Psoas muscle (tissue), 8 donors: ENCODE measurements around the gene TIPARP. TPM values are rescaled to one million over a fixed set of nuclear protein-coding genes. Genes with fewer than 3 reads are reported as not detected.

Experiments used
- ATAC-seq, 4 donors: fragments of 200-7000 bp; cut with Tn5 transposase; one replicate each; pipeline ENCODE4 v1.9.1; 2020; ENCODE audit warnings: moderate library complexity in 3 of 4, mild to moderate bottlenecking in 2 of 4
- DNase-seq, 2 donors: peaks; one replicate each; pipeline ENCODE4 v3.0.0-alpha.2; 2020
- H3K27ac ChIP-seq: fragments of 200-600 bp; one replicate; pipeline ENCODE4 v1.8.0; 2022
- H3K27me3 ChIP-seq, 3 donors: fragments of 200-600 bp in 1 of 3; one replicate each; pipeline versions ENCODE4 v1.6.1 to v1.8.0; 2013 to 2022; ENCODE audit warnings: low read length in 2 of 3, mild to moderate bottlenecking in 2 of 3, moderate library complexity in 1 of 3; ENCODE audit not compliant: insufficient read depth in 3 of 3
- H3K36me3 ChIP-seq, 2 donors: fragments of 200-600 bp in 1 of 2; one replicate each; pipeline versions ENCODE4 v1.6.1 to v1.8.0; 2013 to 2022; ENCODE audit warnings: low read depth in 1 of 2, mild to moderate bottlenecking in 1 of 2, moderate library complexity in 1 of 2; ENCODE audit not compliant: insufficient read depth in 1 of 2
- H3K4me1 ChIP-seq: fragments of 200-600 bp; one replicate; pipeline ENCODE4 v1.8.0; 2022
- H3K4me3 ChIP-seq: fragments of 200-600 bp; one replicate; pipeline ENCODE4 v1.8.0; 2022; ENCODE audit warnings: mild to moderate bottlenecking
- H3K9me3 ChIP-seq: fragments of 200-600 bp; one replicate; pipeline ENCODE4 v1.8.0; 2022
- CTCF ChIP-seq: fragments of 200-600 bp; IDR thresholded peaks from one replicate; pipeline ENCODE4 v1.8.0; 2022; ENCODE audit warnings: antibody characterized with exemption
- WGBS, 3 donors: extraction: QIAGEN DNeasy Blood & Tissue Kit; methylation state at CpG; one replicate each; pipeline versions ENCODE4 v1.1.6 to v1.1.7; 2013; 5-methylcytosine and 5-hydroxymethylcytosine counted together
- intact Hi-C, 2 donors: fragments of 100-400 bp; cut with DNase I; formaldehyde crosslinking; loops; one replicate each; pipeline versions ENCODE4 v1.11.0 to v1.14.2; 2022
- polyA plus RNA-seq, 3 donors: library from polyadenylated mRNA; stranded (reverse); fragments of 200-250 nt; gene quantifications; one replicate each; pipeline ENCODE4 v1.2.3, GENCODE V29; 2013
- total RNA-seq, 4 donors: library from RNA; stranded (reverse); fragmentation: NEBNext Ultra II Directional in 2 of 4; extraction: Animal tissue kit (Norgen Biotek cat#: 25700) in 2 of 4; gene quantifications; one replicate each; pipeline versions ENCODE4 v1.2.1 to v1.2.4, GENCODE V29; 2021 to 2023
- donor health status: healthy with polysubstance abuse.
- donor health status: DM: no; HTN: no; CAD: no; lungs with moderate emphysema.
- donor health status: Bipolar disorder and iron deficiency.
- donor health status: healthy.
- donor health status: DM: yes; HTN: yes; CAD: no.
- donor health status: DM: no; HTN: no; CAD: no.
- donor health status: DM: no; HTN: no; CAD: no.
- donor health status: DM: yes; HTN: yes; CAD: no.

Gene TIPARP
- total and polyA plus RNA-seq, 7 donors: 9.4 to 22.3 (median 15.0) TPM

DNA sequence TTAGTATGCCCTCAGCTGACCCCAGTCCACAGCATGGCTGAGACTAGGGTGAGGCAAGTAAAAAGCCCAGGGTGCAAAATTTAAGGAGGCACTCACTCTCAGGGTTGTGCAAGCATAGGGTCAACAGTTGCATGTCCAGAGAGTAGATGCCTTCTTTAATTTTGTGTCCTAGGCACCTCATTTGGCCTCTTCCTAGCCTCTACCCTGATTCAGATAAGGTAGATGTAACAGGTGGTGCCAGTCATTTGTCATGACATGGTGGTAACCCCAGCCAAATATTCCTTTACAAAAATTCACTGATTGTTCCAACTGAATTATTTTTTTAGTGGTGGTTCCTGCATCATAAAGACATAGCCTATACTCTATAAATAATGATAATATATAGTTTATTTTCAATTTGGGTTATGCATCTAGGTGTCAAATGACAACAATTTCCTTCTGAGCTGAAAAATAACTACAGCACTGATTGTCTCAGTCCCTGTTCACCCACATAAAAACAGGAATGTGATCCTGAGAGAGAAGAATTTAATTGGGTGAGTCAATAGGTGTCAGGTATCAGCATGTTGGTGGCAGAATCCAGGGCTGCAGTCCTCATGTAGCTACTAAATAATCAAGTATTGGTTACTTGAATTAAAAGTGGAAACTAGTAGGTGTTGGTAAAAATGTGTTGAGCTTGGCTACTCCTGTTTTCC is 44.2 kb upstream of the TIPARP start:
- peak overlapping the region; percentile 69 for H3K27ac ChIP-seq
- peak; percentile 52 to 77 (median 66) for ATAC-seq
- no peaks in the 10 kb centered on the region for H3K27me3 ChIP-seq
- no peak for DNase-seq
- H3K36me3 ChIP-seq: no peaks in the 10 kb centered on the region
- no peaks in the 10 kb centered on the region for H3K9me3 ChIP-seq
- peak overlapping the region; percentile 14 for H3K4me3 ChIP-seq
- no peak for TF ChIP-seq CTCF
- H3K4me1 ChIP-seq: peaks cover 38% of the 10 kb centered on the region
- intact Hi-C loops: loop anchor here (5.0 kb wide), 2 partner anchors 42 to 73 kb away; partner anchors contain the start of genes TIPARP (in 2 of the 2) and SSR3 (in 1 of the 2)

- H3K27me3 ChIP-seq: no peaks in the 10 kb centered on the region
- no peaks in the 10 kb centered on the region for H3K36me3 ChIP-seq
- WGBS, 3 donors: 25 to 28% (median 26%) methylated on average over 3 of the region's 3 CpGs
- DNase-seq (peak in 1 of 2 donors; percentile 25), ATAC-seq (peak; percentile 85 to 92 (median 87))
- intact Hi-C loops: loop anchor here (5.0 kb wide), 2 partner anchors 42 to 73 kb away; partner anchors contain the start of genes TIPARP (in 2 of the 2) and SSR3 (in 1 of the 2)
- no peak for TF ChIP-seq CTCF
- H3K27ac ChIP-seq: peak overlapping the region; percentile 69
- H3K9me3 ChIP-seq: no peaks in the 10 kb centered on the region
- peak overlapping the region; percentile 14 for H3K4me3 ChIP-seq
- peaks cover 38% of the 10 kb centered on the region for H3K4me1 ChIP-seq
Measured at GRCh38 chr3:156630773-156631093, 43.7 kb upstream of the TIPARP start.

- H3K9me3 ChIP-seq: no peaks in the 10 kb centered on the region
- no peaks in the 10 kb centered on the region for H3K36me3 ChIP-seq
- ATAC-seq (peak; percentile 42 to 80 (median 71)), DNase-seq (no peak)
- intact Hi-C loops: loop anchor here (5.0 kb wide), 2 partner anchors 41 to 74 kb away; partner anchors contain the start of genes TIPARP (in 2 of the 2) and SSR3 (in 1 of the 2)
- no peaks in the 10 kb centered on the region for H3K27me3 ChIP-seq
- peaks cover 32% of the 10 kb centered on the region for H3K4me1 ChIP-seq
- H3K4me3 ChIP-seq: no peak overlapping the region
- TF ChIP-seq CTCF: no peak
- peak overlapping the region; percentile 69 for H3K27ac ChIP-seq
- WGBS, 3 donors: 30 to 59% (median 30%) methylated on average over 1 of the region's 1 CpG
Measured at GRCh38 chr3:156631323-156631722, 43.1 kb upstream of the TIPARP start.

DNA sequence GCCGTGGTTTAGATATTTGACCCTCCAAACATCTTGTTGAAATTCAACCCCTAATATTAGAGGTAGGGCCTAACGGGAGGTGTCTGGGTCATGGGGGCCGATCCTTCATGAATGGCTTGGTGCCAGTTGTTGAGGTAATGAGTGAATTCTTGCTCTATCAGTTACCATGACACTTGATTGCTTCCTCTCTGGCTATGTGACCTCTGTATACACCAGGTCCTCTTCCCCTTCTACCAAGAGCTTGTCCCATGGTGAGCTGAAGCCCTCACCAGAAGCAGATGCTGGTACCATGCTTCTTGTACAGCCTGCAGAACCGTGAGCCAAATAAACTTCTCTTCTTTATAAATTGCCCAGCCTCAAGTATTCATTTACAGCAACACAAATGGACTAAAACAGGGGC is 41.8 kb upstream of the TIPARP start:
- no peak overlapping the region for H3K27ac ChIP-seq
- intact Hi-C loops: loop anchor here (5.0 kb wide), 2 partner anchors 40 to 75 kb away; partner anchors contain the start of genes TIPARP (in 2 of the 2) and SSR3 (in 1 of the 2)

More for the DNA sequence above, 41.8 kb upstream of the TIPARP start:
- DNase-seq: no peak
- no peaks in the 10 kb centered on the region for H3K9me3 ChIP-seq
- TF ChIP-seq CTCF: no peak
- WGBS, 3 donors: 48 to 68% (median 54%) methylated on average over 4 of the region's 4 CpGs
- ATAC-seq: no peak
- no peaks in the 10 kb centered on the region for H3K36me3 ChIP-seq
- H3K27me3 ChIP-seq: no peaks in the 10 kb centered on the region
- H3K4me3 ChIP-seq: no peak overlapping the region
- peaks cover 30% of the 10 kb centered on the region for H3K4me1 ChIP-seq
